HG03521 (cell line): ENCODE measurements around the gene MTM1.

Experiments
- ATAC-seq: cut with Tn5 transposase; IDR thresholded peaks from one replicate; pipeline ENCODE4 v1.9.1; 2021; ENCODE audit warnings: mild to moderate bottlenecking, moderate library complexity; ENCODE audit not compliant: unreplicated experiment

The MTM1 gene

DNA sequence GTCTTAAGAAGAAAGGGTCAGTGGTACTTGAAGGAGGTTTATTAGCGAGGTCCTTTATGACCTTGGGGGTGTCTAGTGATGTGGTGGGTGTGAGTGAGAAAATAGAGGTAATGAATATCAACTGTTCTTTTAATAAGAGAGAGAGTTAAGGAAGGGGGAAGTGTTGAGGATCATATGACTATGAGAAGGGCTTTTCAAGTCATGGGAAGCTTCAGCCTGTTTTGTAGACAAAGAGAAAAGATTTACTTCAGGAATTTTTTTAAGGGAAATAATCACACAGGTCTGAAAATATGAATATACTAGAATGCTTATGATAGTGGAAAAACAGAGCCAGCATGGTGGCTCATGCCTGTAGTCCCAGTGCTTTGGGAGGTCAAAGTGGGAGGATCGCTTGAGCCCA is 83.5 kb downstream of the MTM1 start:
- no peak for ATAC-seq

GRCh38 chrX:150655788-150656187 is 87.4 kb downstream of the MTM1 start:
- no peak for ATAC-seq

GRCh38 chrX:150663073-150663472 is 94.7 kb downstream of the MTM1 start:
- no peak for ATAC-seq

- no peak for ATAC-seq
These were observed 95.9 kb downstream of the MTM1 start for GRCh38 chrX:150664290-150664689.

DNA sequence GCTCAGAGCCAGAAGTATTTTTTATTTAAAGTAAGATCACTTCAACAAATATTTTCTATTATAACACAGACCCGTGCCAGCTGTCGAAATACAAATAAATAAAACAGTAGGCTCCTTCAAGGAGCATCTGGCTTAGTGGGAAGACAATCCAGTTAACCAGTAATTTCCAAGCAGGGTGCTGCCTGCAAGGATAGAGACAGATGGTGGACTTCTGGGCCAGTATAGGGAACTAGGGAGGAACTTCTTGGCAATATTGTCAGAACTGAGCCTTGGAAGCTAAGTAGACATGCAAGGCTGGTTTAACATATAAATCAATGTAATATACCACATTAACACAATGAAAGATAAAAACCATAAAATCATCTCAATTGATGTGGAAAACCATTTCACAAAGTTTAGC is 107.8 kb downstream of the MTM1 start:
- ATAC-seq, result no peak

GRCh38 chrX:150680974-150681373 is 112.6 kb downstream of the MTM1 start:
- no peak for ATAC-seq

DNA sequence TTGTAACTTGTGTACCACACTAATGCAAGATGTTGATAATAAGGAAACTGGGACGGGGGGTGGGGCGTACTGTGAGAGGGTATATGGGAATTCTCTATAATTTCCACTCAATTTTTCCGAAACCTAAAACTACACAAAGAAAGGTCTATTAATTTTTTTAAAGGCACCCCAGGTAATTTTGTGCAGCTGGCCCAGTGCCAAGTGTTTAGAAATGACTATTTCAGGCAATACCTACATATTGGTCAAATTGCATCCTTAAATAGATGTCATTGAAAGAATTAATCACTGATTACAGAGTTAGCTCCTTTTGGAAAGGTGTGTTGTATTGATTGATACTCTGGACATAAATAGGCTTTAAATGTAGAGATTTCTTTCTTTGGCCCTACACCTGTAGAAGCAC is 114.7 kb downstream of the MTM1 start:
- ATAC-seq, result no peak

- no peak for ATAC-seq
These were observed 115.2 kb downstream of the MTM1 start for GRCh38 chrX:150683536-150684146.

DNA sequence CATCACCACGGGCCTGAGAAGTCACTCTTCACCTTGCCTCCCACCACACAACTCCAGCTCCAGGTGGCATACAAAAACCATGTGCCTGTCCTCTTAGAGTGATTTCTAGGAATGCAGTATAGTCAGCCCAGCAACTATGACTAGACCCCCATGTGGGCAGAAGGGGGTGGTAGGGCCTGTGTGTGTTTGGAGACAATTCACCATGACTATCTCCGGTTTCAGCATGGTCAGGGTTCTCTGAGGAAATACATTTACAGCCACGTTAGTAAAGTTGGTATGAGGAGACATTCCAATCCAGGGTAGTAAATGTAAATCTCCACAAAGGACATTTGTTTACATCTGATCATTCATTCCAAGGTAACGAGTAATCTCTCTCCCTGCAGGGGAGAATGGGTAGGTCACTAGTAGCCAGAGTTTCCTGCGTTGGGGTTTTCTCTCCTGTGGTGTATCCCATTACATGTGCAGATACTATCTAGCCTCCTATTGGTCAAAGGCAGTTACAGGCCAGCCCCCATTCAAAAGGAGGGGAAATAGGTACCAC is 120.6 kb downstream of the MTM1 start:
- no peak for ATAC-seq

GRCh38 chrX:150690126-150690525 is 121.7 kb downstream of the MTM1 start:
- ATAC-seq, result no peak

- no peak for ATAC-seq
These were observed 123.9 kb downstream of the MTM1 start for GRCh38 chrX:150692296-150692695.

DNA sequence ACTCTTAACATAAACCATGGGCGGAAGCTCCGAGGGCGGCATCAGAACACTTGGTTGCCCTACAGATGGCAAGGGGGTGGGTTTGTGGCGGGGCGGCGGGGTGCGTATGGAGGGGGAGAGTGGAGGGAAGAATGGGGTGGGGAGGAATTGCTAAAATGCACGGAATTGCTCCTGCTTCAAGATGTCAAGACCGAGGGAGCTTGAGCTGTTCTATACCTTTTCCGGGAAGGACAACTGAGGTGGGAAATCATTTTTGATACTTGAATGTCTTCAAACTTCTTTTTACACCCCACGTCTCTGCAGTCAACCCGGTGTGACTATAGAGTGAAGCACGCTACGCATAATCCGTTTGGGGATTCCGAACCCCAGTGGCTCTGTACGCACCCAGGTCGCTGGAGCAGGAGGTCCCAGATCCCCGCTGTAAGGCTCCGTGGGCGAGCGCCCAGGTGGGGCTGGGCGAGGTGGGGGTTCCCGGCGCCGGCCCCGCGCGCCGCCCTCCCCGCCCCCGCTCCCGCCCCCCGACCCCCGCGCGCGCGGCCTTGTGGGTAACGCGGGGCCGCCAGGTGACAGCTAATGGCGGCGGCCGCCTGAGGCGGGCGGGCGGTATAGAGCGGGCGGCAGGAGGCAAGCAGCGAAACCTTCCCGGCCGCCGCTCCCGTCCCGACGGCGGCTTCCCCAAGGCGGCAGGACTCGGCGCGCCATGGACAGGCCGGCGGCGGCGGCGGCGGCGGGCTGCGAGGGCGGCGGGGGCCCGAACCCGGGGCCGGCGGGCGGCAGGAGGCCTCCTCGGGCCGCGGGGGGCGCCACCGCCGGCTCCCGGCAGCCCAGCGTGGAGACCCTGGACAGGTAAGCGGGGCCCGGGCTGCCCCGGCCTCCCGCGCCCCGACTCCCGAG is 124.7 kb downstream of the MTM1 start, which contains the start of gene MTMR1:
MTMR1 (plus strand) TSS at position 566 of the 894 bp plus-strand sequence; CDS start at position 701, 135 bp downstream.
- peak; percentile 37 for ATAC-seq

DNA sequence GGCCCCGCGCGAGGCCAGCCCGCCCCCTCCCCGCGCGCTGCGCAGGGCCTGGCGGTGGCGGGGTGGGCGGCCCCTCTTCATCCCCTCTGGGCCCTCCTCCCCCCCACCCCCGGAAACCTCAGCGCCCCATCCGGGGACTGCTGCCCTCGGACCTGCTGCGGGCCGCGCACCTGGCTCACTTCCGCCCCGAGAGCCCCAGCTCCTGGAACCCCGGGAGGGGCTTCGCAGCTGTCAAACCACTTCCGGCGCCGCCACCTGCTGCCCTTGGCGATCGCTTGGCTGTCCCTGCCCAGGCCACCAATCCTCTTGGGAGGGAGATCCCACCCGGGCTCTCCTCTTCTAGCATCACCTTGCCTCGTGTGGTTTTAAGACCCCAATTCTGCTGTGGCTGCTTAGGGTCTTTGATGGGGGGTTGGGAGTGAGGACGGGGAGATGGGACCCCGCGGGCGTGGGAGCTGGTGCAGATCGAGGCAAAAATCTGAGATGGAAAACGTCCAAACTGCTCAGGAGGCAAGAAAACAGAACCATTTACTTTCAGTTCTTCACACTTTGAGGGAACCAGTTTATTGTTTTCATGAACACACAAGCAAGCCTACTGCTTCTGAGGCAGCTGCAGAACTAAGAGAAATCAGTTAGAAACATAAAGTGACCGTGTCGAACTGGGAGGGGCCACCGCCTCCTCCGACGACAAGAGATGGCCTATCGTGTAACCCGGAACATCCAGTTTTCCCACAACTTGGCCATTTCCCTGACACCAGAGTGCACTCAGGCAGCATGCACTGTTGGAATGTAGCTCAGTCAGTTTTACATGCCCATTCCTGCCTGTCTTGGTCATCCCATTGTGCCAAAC is 125.5 kb downstream of the MTM1 start:
- peak; percentile 66 for ATAC-seq

DNA sequence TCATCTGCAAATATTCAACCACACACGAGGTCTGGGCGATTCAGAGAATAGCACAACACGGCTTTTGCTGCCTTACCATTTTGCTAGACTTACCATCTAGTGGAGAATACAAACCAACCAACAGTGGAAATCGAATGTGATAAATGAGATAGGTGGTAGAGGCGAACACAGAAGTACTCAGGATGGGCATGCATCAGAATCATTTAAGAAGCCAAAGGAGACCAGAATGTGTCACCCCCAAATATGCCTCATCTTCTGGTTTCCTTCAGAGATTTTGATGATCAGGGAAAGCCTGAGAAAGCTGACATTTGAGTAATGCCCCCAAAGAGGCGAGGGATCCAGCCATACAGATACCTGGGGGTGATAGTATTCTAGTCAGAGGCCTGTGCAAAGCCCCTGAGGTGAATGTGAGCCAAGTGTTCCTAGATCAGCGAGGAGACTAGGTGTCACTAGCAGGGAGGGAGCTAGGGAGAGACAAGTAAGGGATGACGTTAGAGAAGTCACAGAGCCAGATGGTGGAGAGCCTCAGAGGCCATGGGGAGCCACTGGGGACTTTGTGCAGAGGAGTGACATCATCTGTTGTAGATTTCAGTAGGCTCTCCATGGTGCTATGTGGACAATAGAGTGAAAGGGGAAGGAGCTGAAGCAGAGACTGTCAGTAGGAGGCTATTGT is 126.5 kb downstream of the MTM1 start:
- no peak for ATAC-seq

DNA sequence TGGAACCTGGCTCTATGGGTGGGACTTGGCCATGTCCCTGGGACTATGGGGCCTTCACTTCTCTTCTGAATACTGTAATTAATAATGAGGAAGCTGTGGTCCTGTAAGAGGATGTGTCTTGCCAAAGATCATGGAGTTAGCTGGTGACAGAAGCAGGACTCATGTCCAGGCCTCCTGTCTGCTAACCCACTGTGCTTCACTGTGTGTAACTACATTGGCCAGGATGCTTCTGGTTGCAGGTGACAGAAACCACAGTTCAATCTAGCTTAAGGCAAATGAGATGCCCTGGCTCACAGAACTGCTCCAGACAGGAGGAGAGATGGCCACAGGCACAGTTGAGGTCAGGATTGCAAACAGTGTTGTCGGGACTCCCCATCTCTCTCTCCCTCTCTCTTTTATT is 127.9 kb downstream of the MTM1 start:
- no peak for ATAC-seq

GRCh38 chrX:150696866-150697265 is 128.4 kb downstream of the MTM1 start:
- no peak for ATAC-seq

GRCh38 chrX:150697641-150698040 is 129.2 kb downstream of the MTM1 start:
- no peak for ATAC-seq

- no peak for ATAC-seq
These were observed 130.6 kb downstream of the MTM1 start for GRCh38 chrX:150698981-150699380.

DNA sequence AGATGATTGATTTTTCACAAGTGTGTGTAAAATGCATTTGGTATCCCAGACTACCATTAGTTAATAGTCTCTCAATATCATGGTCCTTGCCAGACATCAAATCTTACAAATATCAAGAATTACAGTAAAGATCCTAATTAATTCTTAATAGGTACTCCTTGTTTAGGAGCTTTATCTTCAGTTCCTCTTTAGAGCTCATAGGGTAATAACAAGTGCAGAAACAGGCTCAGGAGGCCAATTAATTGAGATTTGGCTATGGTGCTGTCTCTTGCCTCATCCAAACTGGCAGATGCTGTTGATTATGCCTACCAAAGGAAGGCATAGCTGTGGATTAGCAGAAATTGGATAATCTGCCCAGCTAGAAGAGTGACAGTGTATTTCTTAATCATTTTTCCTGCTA is 131.7 kb downstream of the MTM1 start:
- no peak for ATAC-seq

GRCh38 chrX:150701377-150701776 is 133.0 kb downstream of the MTM1 start:
- ATAC-seq, result no peak
